GDM1 (cell line): ENCODE results near the gene NDUFA13.

ENCODE experiments used
- DNase-seq: peaks from one replicate; lab custom pipeline; 2025; lab: John Stamatoyannopoulos, UW

Gene NDUFA13

GRCh38 chr19:19571071-19571786 is 55.2 kb downstream of the NDUFA13 start:
- no peak for DNase-seq

- DNase-seq: no peak
These were observed 59.4 kb downstream of the NDUFA13 start for GRCh38 chr19:19575411-19575810.
